ENCODE data around the gene OSBPL5. TPM values are rescaled to one million over a fixed set of nuclear protein-coding genes. Genes with fewer than 3 reads are reported as not detected.

The OSBPL5 gene
- total and polyA plus RNA-seq, 2 donors (not counting 1 experiment from before 2014, with no cell fraction given), result 12.4 to 49.0 TPM

GRCh38 chr11:3111466-3111865 lies 53.6 kb downstream of the OSBPL5 start:
- no peaks in the 10 kb centered on the region for H3K27me3 ChIP-seq (ENCODE audit: control insufficient read depth, insufficient read depth, low read length)
- no peaks in the 10 kb centered on the region for H3K79me2 ChIP-seq (ENCODE audit: control insufficient read depth, insufficient read depth, low read length)
- H2AFZ ChIP-seq (ENCODE audit: low read length), result no peak overlapping the region
- H3K36me3 ChIP-seq (ENCODE audit: control insufficient read depth, insufficient read depth, low read length), result peaks cover 9% of the 10 kb centered on the region
- TF ChIP-seq CTCF (conservative IDR thresholded peaks at IDR 0.05 in 1 of 2, IDR thresholded peaks at IDR 0.05 in 1 of 2; ENCODE audit: low read depth in 1 of 2, low read length in 2 of 2), result no peak
- no peak for TF ChIP-seq EZH2 (IDR thresholded peaks at IDR 0.05; ENCODE audit: low read length, missing control alignments)
- no peaks in the 10 kb centered on the region for H3K4me1 ChIP-seq (ENCODE audit: control insufficient read depth, extremely low read depth, insufficient read depth, low read length)
- no peaks in the 10 kb centered on the region for H4K20me1 ChIP-seq (ENCODE audit: control insufficient read depth, extremely low read depth, insufficient read depth, low read length)
- H3K9ac ChIP-seq (ENCODE audit: insufficient read depth, low read length), result no peak overlapping the region
- no peak overlapping the region for H3K4me3 ChIP-seq (replicated peaks in 1 of 4; ENCODE audit: control extremely low read depth in 1 of 4, insufficient read depth in 1 of 4, low read depth in 3 of 4, low read length in 4 of 4)
- no peak for DNase-seq (ENCODE audit: low read depth in 2 of 2)
- H3K4me2 ChIP-seq (ENCODE audit: extremely low read depth, insufficient read depth, low read length), result no peak overlapping the region
- H3K9me3 ChIP-seq (ENCODE audit: control insufficient read depth, insufficient read depth, low read depth, low read length), result no peaks in the 10 kb centered on the region
- H3K27ac ChIP-seq (ENCODE audit: insufficient read depth, low read length), result no peak overlapping the region

- H4K20me1 ChIP-seq (ENCODE audit: control insufficient read depth, extremely low read depth, insufficient read depth, low read length), result no peaks in the 10 kb centered on the region
- peaks cover 12% of the 10 kb centered on the region for H3K36me3 ChIP-seq (ENCODE audit: control insufficient read depth, insufficient read depth, low read length)
- peak overlapping the region; percentile 16 for H3K9ac ChIP-seq (ENCODE audit: insufficient read depth, low read length)
- H3K4me2 ChIP-seq (ENCODE audit: extremely low read depth, insufficient read depth, low read length), result no peak overlapping the region
- peak; percentile 56 to 67 for TF ChIP-seq CTCF (conservative IDR thresholded peaks at IDR 0.05 in 1 of 2, IDR thresholded peaks at IDR 0.05 in 1 of 2; ENCODE audit: low read depth in 1 of 2, low read length in 2 of 2)
- no peak for TF ChIP-seq EZH2 (IDR thresholded peaks at IDR 0.05; ENCODE audit: low read length, missing control alignments)
- DNase-seq (ENCODE audit: low read depth in 2 of 2), result peak in 1 of 2 donors; percentile 18
- H2AFZ ChIP-seq (ENCODE audit: low read length), result no peak overlapping the region
- no peaks in the 10 kb centered on the region for H3K9me3 ChIP-seq (ENCODE audit: control insufficient read depth, insufficient read depth, low read depth, low read length)
- H3K4me1 ChIP-seq (ENCODE audit: control insufficient read depth, extremely low read depth, insufficient read depth, low read length), result no peaks in the 10 kb centered on the region
- no peaks in the 10 kb centered on the region for H3K27me3 ChIP-seq (ENCODE audit: control insufficient read depth, insufficient read depth, low read length)
- no peaks in the 10 kb centered on the region for H3K79me2 ChIP-seq (ENCODE audit: control insufficient read depth, insufficient read depth, low read length)
- H3K27ac ChIP-seq (ENCODE audit: insufficient read depth, low read length), result no peak overlapping the region
- no peak overlapping the region for H3K4me3 ChIP-seq (replicated peaks in 1 of 4; ENCODE audit: control extremely low read depth in 1 of 4, insufficient read depth in 1 of 4, low read depth in 3 of 4, low read length in 4 of 4)
These were observed 55.0 kb downstream of the OSBPL5 start for GRCh38 chr11:3109921-3110706.

GRCh38 chr11:3109434-3109833 lies 55.7 kb downstream of the OSBPL5 start:
- TF ChIP-seq EZH2 (IDR thresholded peaks at IDR 0.05; ENCODE audit: low read length, missing control alignments) (no peak), CTCF (conservative IDR thresholded peaks at IDR 0.05 in 1 of 2, IDR thresholded peaks at IDR 0.05 in 1 of 2; ENCODE audit: low read depth in 1 of 2, low read length in 2 of 2) (no peak)
- Histone ChIP-seq H3K9ac (ENCODE audit: insufficient read depth, low read length) (no peak overlapping the region), H3K79me2 (ENCODE audit: control insufficient read depth, insufficient read depth, low read length) (no peaks in the 10 kb centered on the region), H4K20me1 (ENCODE audit: control insufficient read depth, extremely low read depth, insufficient read depth, low read length) (no peaks in the 10 kb centered on the region), H3K27ac (ENCODE audit: insufficient read depth, low read length) (no peak overlapping the region), H3K27me3 (ENCODE audit: control insufficient read depth, insufficient read depth, low read length) (no peaks in the 10 kb centered on the region), H2AFZ (ENCODE audit: low read length) (no peak overlapping the region), H3K36me3 (ENCODE audit: control insufficient read depth, insufficient read depth, low read length) (peaks cover 13% of the 10 kb centered on the region), H3K4me3 (replicated peaks in 1 of 4; ENCODE audit: control extremely low read depth in 1 of 4, insufficient read depth in 1 of 4, low read depth in 3 of 4, low read length in 4 of 4) (no peak overlapping the region), H3K4me1 (ENCODE audit: control insufficient read depth, extremely low read depth, insufficient read depth, low read length) (no peaks in the 10 kb centered on the region), H3K9me3 (ENCODE audit: control insufficient read depth, insufficient read depth, low read depth, low read length) (no peaks in the 10 kb centered on the region), H3K4me2 (ENCODE audit: extremely low read depth, insufficient read depth, low read length) (no peak overlapping the region)
- no peak for DNase-seq (ENCODE audit: low read depth in 2 of 2)
